ENCODE data around the gene ITSN2. TPM values are rescaled to one million over a fixed set of nuclear protein-coding genes. Genes with fewer than 3 reads are reported as not detected.
A peak's percentile ranks its signal among the peaks of the same experiment; 100 is the strongest.

ITSN2 gene
- total RNA-seq, 2 donors from 2014 or later, result 45.6 to 64.6 TPM

GRCh38 chr2:24191848-24192247, 168.5 kb downstream of the ITSN2 start:
- ATAC-seq (replicated peaks), result no peak
- Mint-ChIP-seq H3K9me3 (peaks cover 8% of the 10 kb centered on the region), H3K4me3 (no peak overlapping the region), H3K36me3 (ENCODE audit: low read depth) (no peaks in the 10 kb centered on the region), H3K27me3 (no peaks in the 10 kb centered on the region), H3K27ac (no peak overlapping the region), H3K4me1 (no peaks in the 10 kb centered on the region)

GRCh38 chr2:24191156-24191555, 169.2 kb downstream of the ITSN2 start:
- H3K9me3 Mint-ChIP-seq, result peaks cover 5% of the 10 kb centered on the region
- H3K36me3 Mint-ChIP-seq (ENCODE audit: low read depth), result no peaks in the 10 kb centered on the region
- H3K27me3 Mint-ChIP-seq, result no peaks in the 10 kb centered on the region
- H3K4me3 Mint-ChIP-seq, result no peak overlapping the region
- H3K4me1 Mint-ChIP-seq, result no peaks in the 10 kb centered on the region
- H3K27ac Mint-ChIP-seq, result no peak overlapping the region
- no peak for ATAC-seq (replicated peaks)

- H3K4me1 Mint-ChIP-seq, result no peaks in the 10 kb centered on the region
- H3K27me3 Mint-ChIP-seq, result no peaks in the 10 kb centered on the region
- no peak for ATAC-seq (replicated peaks)
- no peaks in the 10 kb centered on the region for H3K36me3 Mint-ChIP-seq (ENCODE audit: low read depth)
- peaks cover 5% of the 10 kb centered on the region for H3K9me3 Mint-ChIP-seq
- H3K27ac Mint-ChIP-seq, result no peak overlapping the region
- no peak overlapping the region for H3K4me3 Mint-ChIP-seq
These were observed 169.8 kb downstream of the ITSN2 start for GRCh38 chr2:24190503-24190902.

GRCh38 chr2:24189551-24189950, 170.8 kb downstream of the ITSN2 start:
- Mint-ChIP-seq H3K36me3 (ENCODE audit: low read depth) (no peaks in the 10 kb centered on the region), H3K27ac (no peak overlapping the region), H3K4me1 (no peaks in the 10 kb centered on the region), H3K27me3 (no peaks in the 10 kb centered on the region), H3K4me3 (no peak overlapping the region), H3K9me3 (peaks cover 5% of the 10 kb centered on the region)
- ATAC-seq (replicated peaks), result no peak

GRCh38 chr2:24183366-24184069, 176.8 kb downstream of the ITSN2 start:
- Mint-ChIP-seq H3K4me3 (no peak overlapping the region), H3K9me3 (no peaks in the 10 kb centered on the region), H3K27ac (no peak overlapping the region), H3K27me3 (no peaks in the 10 kb centered on the region), H3K36me3 (ENCODE audit: low read depth) (no peaks in the 10 kb centered on the region), H3K4me1 (no peaks in the 10 kb centered on the region)
- no peak for ATAC-seq (replicated peaks)

GRCh38 chr2:24182507-24182906, 177.8 kb downstream of the ITSN2 start:
- no peak overlapping the region for H3K4me3 Mint-ChIP-seq
- no peaks in the 10 kb centered on the region for H3K27me3 Mint-ChIP-seq
- no peaks in the 10 kb centered on the region for H3K36me3 Mint-ChIP-seq (ENCODE audit: low read depth)
- H3K4me1 Mint-ChIP-seq, result no peaks in the 10 kb centered on the region
- H3K9me3 Mint-ChIP-seq, result no peaks in the 10 kb centered on the region
- H3K27ac Mint-ChIP-seq, result no peak overlapping the region
- no peak for ATAC-seq (replicated peaks)

GRCh38 chr2:24181849-24182248, 178.5 kb downstream of the ITSN2 start:
- Mint-ChIP-seq H3K27me3 (no peaks in the 10 kb centered on the region), H3K9me3 (no peaks in the 10 kb centered on the region), H3K27ac (no peak overlapping the region), H3K4me3 (no peak overlapping the region), H3K4me1 (no peaks in the 10 kb centered on the region), H3K36me3 (ENCODE audit: low read depth) (no peaks in the 10 kb centered on the region)
- ATAC-seq (replicated peaks), result no peak

GRCh38 chr2:24179683-24180082, 180.7 kb downstream of the ITSN2 start:
- Mint-ChIP-seq H3K4me3 (no peak overlapping the region), H3K36me3 (ENCODE audit: low read depth) (no peaks in the 10 kb centered on the region), H3K27ac (no peak overlapping the region), H3K4me1 (no peaks in the 10 kb centered on the region), H3K27me3 (no peaks in the 10 kb centered on the region), H3K9me3 (no peaks in the 10 kb centered on the region)
- peak; percentile 38 for ATAC-seq (replicated peaks)

- peaks cover 4% of the 10 kb centered on the region for H3K27me3 Mint-ChIP-seq
- no peak overlapping the region for H3K27ac Mint-ChIP-seq
- no peak for ATAC-seq (replicated peaks)
- no peaks in the 10 kb centered on the region for H3K36me3 Mint-ChIP-seq (ENCODE audit: low read depth)
- no peaks in the 10 kb centered on the region for H3K4me1 Mint-ChIP-seq
- no peaks in the 10 kb centered on the region for H3K9me3 Mint-ChIP-seq
- no peak overlapping the region for H3K4me3 Mint-ChIP-seq
These were observed 184.0 kb downstream of the ITSN2 start for GRCh38 chr2:24176326-24176725.

- Mint-ChIP-seq H3K4me1 (no peaks in the 10 kb centered on the region), H3K27me3 (peaks cover 4% of the 10 kb centered on the region), H3K9me3 (no peaks in the 10 kb centered on the region), H3K4me3 (no peak overlapping the region), H3K27ac (no peak overlapping the region), H3K36me3 (ENCODE audit: low read depth) (no peaks in the 10 kb centered on the region)
- ATAC-seq (replicated peaks), result no peak
These were observed 184.6 kb downstream of the ITSN2 start for GRCh38 chr2:24175631-24176187.

GRCh38 chr2:24174851-24175277, 185.5 kb downstream of the ITSN2 start, which contains the start of gene FAM228A:
Gene FAM228A, plus strand, starts transcription at chr2:24175053. Its CDS starts 428 bp downstream, at chr2:24175481.
- no peak for ATAC-seq (replicated peaks)
- Mint-ChIP-seq H3K36me3 (ENCODE audit: low read depth) (no peaks in the 10 kb centered on the region), H3K27ac (no peak within 1 kb of the TSS), H3K4me1 (no peaks in the 10 kb centered on the region), H3K27me3 (peaks cover 4% of the 10 kb centered on the region), H3K4me3 (no peak within 1 kb of the TSS), H3K9me3 (no peaks in the 10 kb centered on the region)

- H3K27me3 Mint-ChIP-seq, result peaks cover 3% of the 10 kb centered on the region
- H3K4me1 Mint-ChIP-seq, result no peaks in the 10 kb centered on the region
- no peaks in the 10 kb centered on the region for H3K36me3 Mint-ChIP-seq (ENCODE audit: low read depth)
- H3K4me3 Mint-ChIP-seq, result no peak overlapping the region
- no peak overlapping the region for H3K27ac Mint-ChIP-seq
- H3K9me3 Mint-ChIP-seq, result no peaks in the 10 kb centered on the region
- ATAC-seq (replicated peaks), result no peak
These were observed 191.3 kb downstream of the ITSN2 start for GRCh38 chr2:24169023-24169422.

- Mint-ChIP-seq H3K4me3 (no peak overlapping the region), H3K27me3 (no peaks in the 10 kb centered on the region), H3K4me1 (no peaks in the 10 kb centered on the region), H3K9me3 (no peaks in the 10 kb centered on the region), H3K27ac (no peak overlapping the region), H3K36me3 (ENCODE audit: low read depth) (peaks cover 5% of the 10 kb centered on the region)
- ATAC-seq (replicated peaks), result peak; percentile 73
These were observed 195.8 kb downstream of the ITSN2 start for GRCh38 chr2:24164416-24164973.

GRCh38 chr2:24163601-24164000, 196.7 kb downstream of the ITSN2 start:
- ATAC-seq (replicated peaks), result no peak
- H3K9me3 Mint-ChIP-seq, result no peaks in the 10 kb centered on the region
- no peaks in the 10 kb centered on the region for H3K4me1 Mint-ChIP-seq
- peaks cover 5% of the 10 kb centered on the region for H3K36me3 Mint-ChIP-seq (ENCODE audit: low read depth)
- no peak overlapping the region for H3K4me3 Mint-ChIP-seq
- H3K27ac Mint-ChIP-seq, result no peak overlapping the region
- no peaks in the 10 kb centered on the region for H3K27me3 Mint-ChIP-seq

GRCh38 chr2:24163186-24163585, 197.2 kb downstream of the ITSN2 start:
- H3K4me3 Mint-ChIP-seq, result no peak overlapping the region
- H3K4me1 Mint-ChIP-seq, result no peaks in the 10 kb centered on the region
- peaks cover 5% of the 10 kb centered on the region for H3K36me3 Mint-ChIP-seq (ENCODE audit: low read depth)
- H3K27me3 Mint-ChIP-seq, result no peaks in the 10 kb centered on the region
- H3K27ac Mint-ChIP-seq, result no peak overlapping the region
- no peak for ATAC-seq (replicated peaks)
- no peaks in the 10 kb centered on the region for H3K9me3 Mint-ChIP-seq

Measured in activated T-helper 17 cell treated with anti-CD3 and anti-CD28 coated beads, Interleukin-2, amount 50 U/mL, for 72 hours (primary cell).